Left hindlimb (tissue), 1 donor: ENCODE data around the gene ELFN1.

Experiments used
- DNase-seq: peaks from one replicate; pipeline ENCODE4 v3.0.0-alpha.2; 2018

ELFN1 gene

GRCh38 chr7:1696671-1697498, 26.8 kb downstream of the ELFN1 start:
- no peak for DNase-seq

- DNase-seq, result no peak
These were observed 27.5 kb downstream of the ELFN1 start for GRCh38 chr7:1697499-1698125.

GRCh38 chr7:1698201-1698600, 28.1 kb downstream of the ELFN1 start:
- DNase-seq, result no peak

GRCh38 chr7:1698951-1699350, 28.9 kb downstream of the ELFN1 start:
- no peak for DNase-seq

- DNase-seq, result no peak
These were observed 30.0 kb downstream of the ELFN1 start for GRCh38 chr7:1700086-1700485.

- DNase-seq, result no peak
These were observed 30.7 kb downstream of the ELFN1 start for GRCh38 chr7:1700536-1701333.

GRCh38 chr7:1702652-1703051, 32.6 kb downstream of the ELFN1 start:
- DNase-seq, result no peak

- DNase-seq, result no peak
These were observed 33.4 kb downstream of the ELFN1 start for GRCh38 chr7:1703441-1703840.

- DNase-seq, result peak; percentile 15
These were observed 34.1 kb downstream of the ELFN1 start for GRCh38 chr7:1703871-1704810.

- peak; percentile 24 for DNase-seq
These were observed 35.0 kb downstream of the ELFN1 start for GRCh38 chr7:1704811-1705738.

GRCh38 chr7:1705856-1706255, 35.8 kb downstream of the ELFN1 start:
- DNase-seq, result no peak

- DNase-seq, result no peak
These were observed 36.3 kb downstream of the ELFN1 start for GRCh38 chr7:1706381-1706720.

- peak; percentile 18 for DNase-seq
These were observed 36.9 kb downstream of the ELFN1 start for GRCh38 chr7:1706721-1707613.

GRCh38 chr7:1707756-1708595, 37.9 kb downstream of the ELFN1 start:
- DNase-seq, result no peak

- DNase-seq, result no peak
These were observed 38.6 kb downstream of the ELFN1 start for GRCh38 chr7:1708596-1709251.

GRCh38 chr7:1709281-1709680, 39.2 kb downstream of the ELFN1 start:
- DNase-seq, result no peak

GRCh38 chr7:1709900-1710299, 39.8 kb downstream of the ELFN1 start:
- DNase-seq, result no peak

- DNase-seq, result no peak
These were observed 40.9 kb downstream of the ELFN1 start for GRCh38 chr7:1710936-1711335.
